ENCODE measurements around the gene OGFR. TPM values are rescaled to one million over a fixed set of nuclear protein-coding genes. Genes with fewer than 3 reads are reported as not detected.

OGFR gene, protein sequence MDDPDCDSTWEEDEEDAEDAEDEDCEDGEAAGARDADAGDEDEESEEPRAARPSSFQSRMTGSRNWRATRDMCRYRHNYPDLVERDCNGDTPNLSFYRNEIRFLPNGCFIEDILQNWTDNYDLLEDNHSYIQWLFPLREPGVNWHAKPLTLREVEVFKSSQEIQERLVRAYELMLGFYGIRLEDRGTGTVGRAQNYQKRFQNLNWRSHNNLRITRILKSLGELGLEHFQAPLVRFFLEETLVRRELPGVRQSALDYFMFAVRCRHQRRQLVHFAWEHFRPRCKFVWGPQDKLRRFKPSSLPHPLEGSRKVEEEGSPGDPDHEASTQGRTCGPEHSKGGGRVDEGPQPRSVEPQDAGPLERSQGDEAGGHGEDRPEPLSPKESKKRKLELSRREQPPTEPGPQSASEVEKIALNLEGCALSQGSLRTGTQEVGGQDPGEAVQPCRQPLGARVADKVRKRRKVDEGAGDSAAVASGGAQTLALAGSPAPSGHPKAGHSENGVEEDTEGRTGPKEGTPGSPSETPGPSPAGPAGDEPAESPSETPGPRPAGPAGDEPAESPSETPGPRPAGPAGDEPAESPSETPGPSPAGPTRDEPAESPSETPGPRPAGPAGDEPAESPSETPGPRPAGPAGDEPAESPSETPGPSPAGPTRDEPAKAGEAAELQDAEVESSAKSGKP
- 10 to 100 TPM; 42.3 to 52.6 TPM for total RNA-seq

DNA sequence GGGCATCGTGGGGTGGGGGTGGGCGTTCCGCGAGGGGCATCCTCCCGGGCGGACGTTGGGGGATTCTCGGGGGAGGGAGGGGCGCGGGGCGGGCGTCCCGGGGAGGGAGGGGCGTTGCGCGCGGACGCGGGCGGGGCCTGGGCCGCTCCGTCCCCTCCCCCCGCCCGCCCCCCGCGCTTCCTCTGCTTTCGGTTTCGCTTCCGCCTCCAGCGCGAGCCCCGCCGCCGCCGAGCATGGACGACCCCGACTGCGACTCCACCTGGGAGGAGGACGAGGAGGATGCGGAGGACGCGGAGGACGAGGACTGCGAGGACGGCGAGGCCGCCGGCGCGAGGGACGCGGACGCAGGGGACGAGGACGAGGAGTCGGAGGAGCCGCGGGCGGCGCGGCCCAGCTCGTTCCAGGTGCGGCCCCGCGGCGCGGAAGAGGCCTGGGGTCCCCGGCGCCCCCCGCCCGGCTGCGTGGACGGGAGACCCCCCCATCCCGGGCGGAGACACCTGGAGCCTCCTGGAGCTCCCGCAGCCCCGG, at the start of gene OGFR:
OGFR (plus strand) TSS at position 209 of the 528 bp plus-strand sequence; CDS start at position 234, 25 bp downstream.
- H3K27me3 Mint-ChIP-seq: no peaks in the 10 kb centered on the region
- H3K4me3 Mint-ChIP-seq: peak within 1 kb of the TSS; percentile 79
- H3K27ac Mint-ChIP-seq: peak within 1 kb of the TSS; percentile 89
- peak; percentile 59 for ATAC-seq (replicated peaks)
- no peaks in the 10 kb centered on the region for H3K4me1 Mint-ChIP-seq
- no peaks in the 10 kb centered on the region for H3K9me3 Mint-ChIP-seq
- peaks cover 57% of the 10 kb centered on the region for H3K36me3 Mint-ChIP-seq (ENCODE audit: low read depth)

DNA sequence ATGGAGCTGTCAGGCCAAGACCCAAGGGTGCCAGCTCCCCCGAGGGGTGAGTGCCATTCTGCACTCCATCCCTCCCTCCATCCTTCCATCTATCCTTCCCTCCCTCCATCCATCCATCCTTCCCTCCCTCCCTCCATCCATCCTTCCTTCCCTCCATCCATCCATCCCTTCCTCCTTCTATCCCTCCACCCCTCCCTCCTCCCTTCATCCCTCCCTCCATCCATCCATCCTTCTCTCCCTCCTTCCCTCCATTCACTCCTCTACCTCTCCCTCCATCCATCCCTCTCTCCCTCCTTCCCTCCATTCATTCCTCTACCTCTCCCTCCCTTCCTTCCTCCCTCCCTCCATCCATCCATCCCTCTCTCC, 49.7 kb upstream of the OGFR start:
- H3K9me3 Mint-ChIP-seq: no peaks in the 10 kb centered on the region
- H3K27me3 Mint-ChIP-seq: peaks cover 5% of the 10 kb centered on the region
- no peaks in the 10 kb centered on the region for H3K36me3 Mint-ChIP-seq (ENCODE audit: low read depth)
- ATAC-seq (replicated peaks): no peak
- H3K4me1 Mint-ChIP-seq: no peaks in the 10 kb centered on the region
- no peak overlapping the region for H3K4me3 Mint-ChIP-seq
- H3K27ac Mint-ChIP-seq: no peak overlapping the region

DNA sequence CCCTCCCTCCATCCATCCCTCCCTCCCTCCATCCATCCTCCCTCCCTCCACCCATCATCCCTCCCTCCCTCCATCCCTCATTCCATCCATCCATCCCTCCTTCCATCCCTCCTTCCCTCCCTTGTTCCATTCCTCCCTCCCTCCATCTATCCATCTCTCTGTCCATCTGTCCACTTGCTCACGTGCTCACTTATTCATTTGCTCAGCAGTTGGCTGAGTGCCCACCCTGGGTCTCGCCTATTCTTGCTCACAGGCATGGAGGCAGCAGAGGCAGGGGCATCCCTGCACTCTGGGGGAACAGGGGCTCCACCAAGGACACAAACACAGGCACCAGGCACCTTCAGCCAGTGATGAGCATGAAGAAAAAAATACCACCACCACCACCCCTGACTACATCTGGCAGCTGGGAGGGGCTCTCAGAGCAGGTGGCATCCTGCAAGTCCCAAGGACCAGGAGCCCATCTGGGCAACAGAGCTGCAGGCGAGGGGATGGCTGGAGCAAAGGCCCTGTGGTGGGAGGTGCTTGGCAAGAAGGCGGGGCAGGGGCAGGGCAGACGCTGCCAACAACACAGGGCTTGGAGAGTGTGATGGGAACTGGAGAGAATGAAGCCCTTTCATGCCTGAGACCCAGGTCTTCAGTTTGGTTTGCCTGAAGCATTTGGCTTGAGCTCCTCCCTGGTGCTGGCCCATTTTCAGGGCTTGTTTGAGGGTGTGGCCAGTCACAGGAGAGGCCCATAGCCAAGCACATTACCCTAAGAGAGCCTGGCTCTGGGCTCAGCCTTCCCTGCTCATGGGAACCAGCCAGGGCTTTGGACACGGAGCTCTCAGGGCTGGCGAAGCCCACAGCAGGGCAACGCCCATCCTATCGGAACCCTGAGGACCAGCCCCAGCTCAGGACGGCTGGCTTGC, 48.6 kb upstream of the OGFR start:
- Mint-ChIP-seq H3K27me3 (peaks cover 5% of the 10 kb centered on the region), H3K36me3 (ENCODE audit: low read depth) (no peaks in the 10 kb centered on the region), H3K9me3 (no peaks in the 10 kb centered on the region), H3K27ac (no peak overlapping the region), H3K4me3 (no peak overlapping the region), H3K4me1 (no peaks in the 10 kb centered on the region)
- ATAC-seq (replicated peaks): no peak

DNA sequence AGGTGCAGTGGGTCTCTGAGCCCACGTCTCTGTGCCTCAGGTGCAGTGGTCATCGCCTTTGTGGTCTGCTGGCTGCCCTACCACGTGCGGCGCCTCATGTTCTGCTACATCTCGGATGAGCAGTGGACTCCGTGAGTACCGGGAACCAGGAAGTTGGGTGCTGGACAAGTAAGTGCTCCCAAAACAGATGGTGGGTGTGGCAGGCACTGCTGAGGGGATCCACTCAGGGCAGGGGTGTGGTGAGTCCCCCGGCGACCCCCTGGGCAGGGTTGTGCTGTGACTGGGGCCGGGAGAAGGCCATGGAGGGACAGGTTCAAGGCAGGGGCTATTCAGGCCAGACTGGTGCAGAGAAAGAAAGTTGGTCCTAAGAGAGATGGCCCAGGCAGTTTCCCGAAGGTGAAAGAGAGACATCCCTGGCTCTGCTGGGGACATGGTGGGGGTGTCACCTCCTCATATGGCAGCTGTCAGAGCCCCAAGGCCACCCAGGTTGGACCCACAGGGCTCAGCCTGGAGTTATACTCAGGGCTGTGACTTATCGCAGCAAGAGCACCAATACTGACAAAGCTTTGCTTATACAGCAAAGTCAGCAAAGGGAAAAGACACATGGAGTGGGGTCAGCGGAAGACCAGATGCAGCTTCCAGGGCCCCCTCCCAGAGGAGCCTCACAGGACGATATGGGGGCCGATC, 46.3 kb upstream of the OGFR start:
- H3K27ac Mint-ChIP-seq: no peak overlapping the region
- H3K4me1 Mint-ChIP-seq: no peaks in the 10 kb centered on the region
- ATAC-seq (replicated peaks): no peak
- peaks cover 5% of the 10 kb centered on the region for H3K27me3 Mint-ChIP-seq
- no peak overlapping the region for H3K4me3 Mint-ChIP-seq
- no peaks in the 10 kb centered on the region for H3K36me3 Mint-ChIP-seq (ENCODE audit: low read depth)
- no peaks in the 10 kb centered on the region for H3K9me3 Mint-ChIP-seq

DNA sequence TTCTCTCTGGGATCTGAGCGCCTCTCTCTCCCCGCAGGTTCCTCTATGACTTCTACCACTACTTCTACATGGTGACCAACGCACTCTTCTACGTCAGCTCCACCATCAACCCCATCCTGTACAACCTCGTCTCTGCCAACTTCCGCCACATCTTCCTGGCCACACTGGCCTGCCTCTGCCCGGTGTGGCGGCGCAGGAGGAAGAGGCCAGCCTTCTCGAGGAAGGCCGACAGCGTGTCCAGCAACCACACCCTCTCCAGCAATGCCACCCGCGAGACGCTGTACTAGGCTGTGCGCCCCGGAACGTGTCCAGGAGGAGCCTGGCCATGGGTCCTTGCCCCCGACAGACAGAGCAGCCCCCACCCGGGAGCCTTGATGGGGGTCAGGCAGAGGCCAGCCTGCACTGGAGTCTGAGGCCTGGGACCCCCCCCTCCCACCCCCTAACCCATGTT, 44.6 kb upstream of the OGFR start:
- Mint-ChIP-seq H3K4me3 (no peak overlapping the region), H3K9me3 (no peaks in the 10 kb centered on the region)
- ATAC-seq (replicated peaks): no peak

DNA sequence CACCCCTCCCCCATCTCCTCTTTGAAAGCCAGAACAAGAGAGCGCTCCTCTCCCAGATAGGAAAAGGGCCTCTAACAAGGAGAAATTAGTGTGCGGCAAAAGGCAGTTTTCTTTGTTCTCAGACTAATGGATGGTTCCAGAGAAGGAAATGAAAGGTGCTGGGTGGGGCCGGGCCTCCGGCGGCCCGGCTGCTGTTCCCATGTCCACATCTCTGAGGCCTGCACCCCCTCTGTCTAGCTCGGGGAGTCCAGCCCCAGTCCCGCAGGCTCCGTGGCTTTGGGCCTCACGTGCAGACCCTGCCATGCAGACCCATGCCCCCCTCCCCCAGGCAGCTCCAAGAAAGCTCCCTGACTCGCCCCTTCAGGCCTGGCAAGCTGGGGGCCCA, 44.2 kb upstream of the OGFR start:
- Mint-ChIP-seq H3K27ac (no peak overlapping the region), H3K36me3 (ENCODE audit: low read depth) (no peaks in the 10 kb centered on the region), H3K4me1 (no peaks in the 10 kb centered on the region), H3K9me3 (no peaks in the 10 kb centered on the region), H3K27me3 (peaks cover 5% of the 10 kb centered on the region), H3K4me3 (no peak overlapping the region)
- no peak for ATAC-seq (replicated peaks)

More for the DNA sequence above, 44.6 kb upstream of the OGFR start:
- Mint-ChIP-seq H3K27me3 (peaks cover 5% of the 10 kb centered on the region), H3K36me3 (ENCODE audit: low read depth) (no peaks in the 10 kb centered on the region), H3K4me1 (no peaks in the 10 kb centered on the region), H3K27ac (no peak overlapping the region)

DNA sequence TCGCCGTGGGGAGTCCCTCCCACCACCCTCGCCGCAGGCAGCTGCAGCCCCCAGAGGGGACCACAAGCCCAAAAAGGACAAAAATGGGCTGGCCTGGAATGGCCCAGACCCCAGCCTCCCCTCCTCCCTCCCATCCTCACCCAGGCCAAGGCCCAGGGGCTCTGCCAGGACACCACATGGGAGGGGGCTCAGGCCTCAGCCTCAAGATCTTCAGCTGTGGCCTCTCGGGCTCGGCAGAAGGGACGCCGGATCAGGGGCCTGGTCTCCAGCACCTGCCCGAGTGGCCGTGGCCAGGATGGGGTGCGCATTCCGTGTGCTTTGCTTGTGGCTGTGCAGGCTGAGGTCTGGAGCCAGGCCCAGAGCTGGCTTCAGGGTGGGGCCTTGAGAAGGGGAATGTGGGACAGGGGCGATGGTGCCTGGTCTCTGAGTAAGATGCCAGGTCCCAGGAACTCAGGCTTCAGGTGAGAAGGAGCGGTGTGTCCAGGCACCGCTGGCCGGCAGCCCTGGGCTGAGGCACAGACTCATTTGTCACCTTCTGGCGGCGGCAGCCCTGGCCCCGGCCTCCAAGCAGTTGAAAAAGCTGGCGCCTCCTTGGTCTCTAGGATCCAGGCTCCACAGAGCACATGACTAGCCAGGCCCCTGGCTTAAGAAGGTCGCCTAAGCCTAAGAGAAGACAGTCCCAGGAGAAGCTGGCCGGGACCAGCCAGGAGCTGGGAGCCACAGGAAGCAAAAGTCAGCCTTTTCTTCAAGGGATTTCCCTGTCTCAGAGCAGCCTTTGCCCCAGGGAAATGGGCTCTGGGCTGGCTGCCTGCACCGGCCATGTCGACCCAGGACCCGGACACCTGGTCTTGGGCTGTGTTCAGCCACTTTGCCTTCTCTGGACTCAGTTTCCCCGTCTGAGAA, 43.5 kb upstream of the OGFR start:
- ATAC-seq (replicated peaks): no peak
- Mint-ChIP-seq H3K4me3 (no peak overlapping the region), H3K9me3 (no peaks in the 10 kb centered on the region), H3K27me3 (peaks cover under 1% of the 10 kb centered on the region), H3K4me1 (no peaks in the 10 kb centered on the region), H3K36me3 (ENCODE audit: low read depth) (no peaks in the 10 kb centered on the region), H3K27ac (no peak overlapping the region)

DNA sequence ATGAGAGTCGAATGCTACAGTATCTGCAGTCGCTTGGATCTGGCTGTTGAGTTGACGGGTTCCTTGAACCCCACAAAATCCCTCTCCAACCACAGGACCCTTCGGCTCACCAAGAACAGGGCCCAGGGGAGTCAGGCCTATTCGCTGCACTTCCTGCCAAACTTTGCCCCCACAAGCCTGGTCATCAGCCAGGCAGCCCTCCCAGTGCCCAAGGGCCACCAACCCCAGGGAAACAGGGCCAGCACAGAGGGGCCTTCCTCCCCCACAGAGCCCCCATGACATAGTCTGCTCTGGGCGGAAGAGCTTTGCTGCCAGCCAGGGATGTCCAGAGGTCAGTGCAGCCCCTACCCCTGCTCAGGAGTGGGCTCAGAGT, 42.9 kb upstream of the OGFR start:
- H3K9me3 Mint-ChIP-seq: no peaks in the 10 kb centered on the region
- no peaks in the 10 kb centered on the region for H3K36me3 Mint-ChIP-seq (ENCODE audit: low read depth)
- no peaks in the 10 kb centered on the region for H3K4me1 Mint-ChIP-seq
- ATAC-seq (replicated peaks): no peak
- no peaks in the 10 kb centered on the region for H3K27me3 Mint-ChIP-seq
- no peak overlapping the region for H3K27ac Mint-ChIP-seq
- no peak overlapping the region for H3K4me3 Mint-ChIP-seq

DNA sequence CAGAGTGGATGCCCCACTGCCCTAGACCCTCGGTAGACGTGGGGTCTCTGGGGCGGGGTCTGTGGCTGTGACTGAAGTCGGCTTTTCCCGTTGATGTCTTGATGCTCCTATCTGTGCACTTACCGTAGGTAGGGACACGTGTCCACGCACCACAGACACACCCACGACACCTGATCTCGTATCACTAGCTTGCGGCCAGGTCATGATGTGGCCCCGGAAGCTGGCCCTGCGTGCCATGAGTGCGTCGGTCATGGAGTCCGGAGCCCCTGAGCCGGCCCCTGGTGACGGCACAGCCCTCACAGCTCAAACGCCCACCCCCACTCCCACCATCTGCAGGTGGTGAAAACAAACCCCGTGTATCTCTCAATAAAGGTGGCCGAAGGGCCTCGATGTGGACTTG, 42.3 kb upstream of the OGFR start:
- peaks cover 4% of the 10 kb centered on the region for H3K4me1 Mint-ChIP-seq
- no peaks in the 10 kb centered on the region for H3K27me3 Mint-ChIP-seq
- H3K27ac Mint-ChIP-seq: no peak overlapping the region
- H3K4me3 Mint-ChIP-seq: no peak overlapping the region
- no peak for ATAC-seq (replicated peaks)
- no peaks in the 10 kb centered on the region for H3K9me3 Mint-ChIP-seq
- no peaks in the 10 kb centered on the region for H3K36me3 Mint-ChIP-seq (ENCODE audit: low read depth)

DNA sequence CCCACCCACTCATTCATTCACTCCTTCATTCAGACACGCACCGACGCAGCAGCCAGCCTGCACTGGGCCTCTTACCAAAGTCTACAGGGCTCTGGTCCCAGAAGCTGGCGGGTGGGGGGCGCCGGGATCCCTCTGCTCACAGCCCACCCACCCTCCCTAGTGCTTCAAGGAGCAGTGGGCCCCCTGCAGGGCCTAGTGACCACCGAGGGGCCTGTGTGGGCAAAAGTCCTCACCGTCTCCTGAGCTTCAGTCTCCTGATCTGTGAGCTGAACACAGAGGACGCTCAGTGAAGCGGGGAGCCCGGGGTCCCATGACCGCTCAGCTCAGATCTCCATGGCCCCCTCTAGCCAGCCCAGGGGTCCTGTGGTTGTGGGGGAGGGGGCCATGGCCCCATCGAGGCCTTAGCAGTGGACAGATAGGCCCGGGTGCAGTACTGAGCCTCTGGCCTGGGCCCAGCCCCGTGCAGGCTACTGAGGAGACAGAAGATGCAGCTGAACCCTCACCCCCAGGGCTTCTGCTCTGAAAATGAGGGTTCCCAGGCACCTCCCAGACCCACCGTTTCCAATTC, 41.8 kb upstream of the OGFR start:
- no peak for ATAC-seq (replicated peaks)
- no peak overlapping the region for H3K4me3 Mint-ChIP-seq
- H3K4me1 Mint-ChIP-seq: peaks cover 6% of the 10 kb centered on the region
- no peaks in the 10 kb centered on the region for H3K9me3 Mint-ChIP-seq
- no peaks in the 10 kb centered on the region for H3K27me3 Mint-ChIP-seq
- no peaks in the 10 kb centered on the region for H3K36me3 Mint-ChIP-seq (ENCODE audit: low read depth)
- H3K27ac Mint-ChIP-seq: no peak overlapping the region

DNA sequence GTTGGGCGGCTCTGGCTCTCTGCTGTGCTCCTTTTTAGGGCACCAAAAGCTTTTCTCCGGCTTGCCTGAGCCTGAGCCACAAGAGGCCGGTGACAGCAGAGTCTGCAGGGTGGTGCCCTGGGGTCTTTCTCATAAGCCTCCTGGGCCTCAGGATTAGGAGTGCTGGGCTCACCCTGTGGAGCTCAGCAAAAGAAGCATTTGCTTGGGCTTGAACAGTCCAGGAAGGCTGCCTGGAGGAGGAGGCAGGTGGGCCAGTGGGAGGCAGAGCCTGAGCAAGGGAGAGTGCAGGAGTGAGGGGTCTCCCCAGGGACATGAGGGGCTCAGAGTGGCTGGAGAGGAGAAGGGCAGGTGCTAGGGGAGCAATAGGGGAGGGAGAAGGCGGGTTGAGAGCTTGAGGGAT, 41.2 kb upstream of the OGFR start:
- H3K9me3 Mint-ChIP-seq: no peaks in the 10 kb centered on the region
- H3K4me1 Mint-ChIP-seq: peaks cover 6% of the 10 kb centered on the region
- H3K27ac Mint-ChIP-seq: no peak overlapping the region

DNA sequence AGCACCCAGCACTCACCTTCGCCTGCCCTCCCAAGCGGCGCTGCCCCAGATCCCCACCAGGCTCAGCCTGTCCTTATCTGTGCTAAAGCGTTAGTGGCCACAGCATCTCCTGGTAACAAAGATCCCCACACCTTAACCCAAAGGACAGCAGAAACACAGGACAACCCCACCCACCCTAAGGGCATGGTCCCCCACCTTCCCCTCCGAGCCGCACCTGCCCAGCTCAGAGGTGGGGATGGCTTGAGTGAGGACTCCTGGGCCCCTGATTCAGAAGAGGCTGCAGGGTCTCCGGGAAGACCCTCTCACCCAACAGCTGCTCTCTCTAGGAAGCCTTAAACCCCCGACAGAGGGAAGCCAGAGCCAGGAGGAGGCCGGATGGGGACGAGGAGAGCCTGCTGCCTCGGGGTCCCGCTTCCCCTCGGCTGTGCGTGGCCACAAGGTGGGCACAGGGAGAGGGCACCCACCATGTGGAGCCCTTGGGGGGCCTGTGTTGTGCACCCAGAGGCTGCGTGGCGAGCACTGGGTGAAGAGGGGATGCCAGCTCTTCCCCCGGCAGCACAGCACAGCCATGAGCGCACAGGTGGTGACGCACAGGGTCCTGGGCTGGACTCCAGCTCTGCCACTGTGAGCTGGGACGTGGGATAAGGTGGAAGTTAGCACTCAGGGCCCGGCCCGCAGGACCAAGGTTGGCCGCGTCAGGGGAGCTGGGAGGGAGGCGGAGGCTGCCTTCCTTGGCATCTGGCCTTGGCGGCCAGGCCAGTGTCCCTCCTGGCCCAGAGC, 40.3 kb upstream of the OGFR start:
- H3K27ac Mint-ChIP-seq: no peak overlapping the region
- H3K4me3 Mint-ChIP-seq: no peak overlapping the region
- H3K36me3 Mint-ChIP-seq (ENCODE audit: low read depth): no peaks in the 10 kb centered on the region

More for the DNA sequence above, 41.2 kb upstream of the OGFR start:
- no peaks in the 10 kb centered on the region for H3K36me3 Mint-ChIP-seq (ENCODE audit: low read depth)
- H3K4me3 Mint-ChIP-seq: no peak overlapping the region
- ATAC-seq (replicated peaks): no peak
- no peaks in the 10 kb centered on the region for H3K27me3 Mint-ChIP-seq

More for the DNA sequence above, 40.3 kb upstream of the OGFR start:
- Mint-ChIP-seq H3K9me3 (no peaks in the 10 kb centered on the region), H3K27me3 (no peaks in the 10 kb centered on the region), H3K4me1 (peaks cover 6% of the 10 kb centered on the region)
- no peak for ATAC-seq (replicated peaks)

All from activated T-helper 17 cell treated with anti-CD3 and anti-CD28 coated beads, Interleukin-2, amount 50 U/mL, for 72 hours (primary cell).